OCI-LY3 (cell line): ENCODE measurements around the gene EXOC4.

ENCODE experiments used
- CTCF ChIP-seq: fragments of 200-600, 300-600 bp; sonication (generic); IDR thresholded peaks from 2 replicates; pipeline ENCODE4 v1.5.1; 2014; ENCODE audit warnings: antibody characterized with exemption, low read length, low read depth
- EZH2phosphoT487 ChIP-seq: fragments of 200-600 bp; shearing (Covaris generic); IDR thresholded peaks from 2 replicates; pipeline ENCODE4 v1.6.1; 2018; ENCODE audit warnings: antibody characterized with exemption, mixed run types, low read depth

GRCh38 chr7:133512560-133512959, 259.7 kb downstream of the EXOC4 start:
- TF ChIP-seq CTCF (no peak), EZH2phosphoT487 (no peak)
